Keratinocyte (primary cell): ENCODE results near the gene CNPY1. TPM values are rescaled to one million over a fixed set of nuclear protein-coding genes. Genes with fewer than 3 reads are reported as not detected.

Source experiments
- DNase-seq: peaks from one replicate; pipeline ENCODE4 v3.0.0-alpha.2; 2011; ENCODE audit warnings: low read depth, missing footprints, low spot score
- FAIRE-seq: peaks from 2 replicates; lab custom pipeline; 2011; peaks lifted over from hg19 to GRCh38; lab: Jason Lieb, UNC
- H2AFZ ChIP-seq: 2 replicates; pipeline ENCODE4 v1.6.0; 2012; ENCODE audit warnings: low read length, control low read depth, inconsistent platforms; ENCODE audit not compliant: control insufficient read depth
- H3K27ac ChIP-seq: 2 replicates; pipeline ENCODE4 v1.5.1; 2011; ENCODE audit warnings: low read length; ENCODE audit not compliant: control insufficient read depth, insufficient read depth
- H3K27me3 ChIP-seq: 3 replicates; pipeline ENCODE4 v1.6.0; 2011; ENCODE audit warnings: low read length; ENCODE audit not compliant: control insufficient read depth, insufficient read depth; ENCODE audit errors: extremely low read depth
- H3K36me3 ChIP-seq, 2 experiments: 2 replicates in 1 of 2; 3 replicates in 1 of 2; pipeline ENCODE4 v1.5.1; 2011; ENCODE audit warnings: low read length in 2 of 2, mild to moderate bottlenecking in 1 of 2; ENCODE audit not compliant: control insufficient read depth in 2 of 2, insufficient read depth in 2 of 2; ENCODE audit errors: extremely low read depth in 1 of 2
- H3K4me1 ChIP-seq: 3 replicates; pipeline ENCODE4 v1.5.1; 2011; ENCODE audit warnings: low read length; ENCODE audit not compliant: control insufficient read depth, insufficient read depth; ENCODE audit errors: extremely low read depth
- H3K4me2 ChIP-seq: 3 replicates; pipeline ENCODE4 v1.6.0; 2011; ENCODE audit warnings: low read depth, low read length; ENCODE audit not compliant: control insufficient read depth, insufficient read depth; ENCODE audit errors: extremely low read depth
- H3K4me3 ChIP-seq, 3 experiments: fragments of 200-600 bp in 1 of 3; sonication (generic) in 1 of 3; 2 replicates in 2 of 3; 3 replicates in 1 of 3; pipeline ENCODE4 v1.5.1; 2011 to 2016; ENCODE audit warnings: low read length in 3 of 3, mild to moderate bottlenecking in 3 of 3, control low read depth in 2 of 3, inconsistent platforms in 1 of 3, low read depth in 1 of 3, mixed read lengths in 1 of 3, mixed run types in 1 of 3, moderate library complexity in 1 of 3; ENCODE audit not compliant: control insufficient read depth in 2 of 3, insufficient read depth in 2 of 3; ENCODE audit errors: extremely low read depth in 1 of 3
- H3K79me2 ChIP-seq: 2 replicates; pipeline ENCODE4 v1.6.0; 2012; ENCODE audit warnings: low read length; ENCODE audit not compliant: control insufficient read depth, insufficient read depth
- H3K9ac ChIP-seq: 3 replicates; pipeline ENCODE4 v1.6.0; 2011; ENCODE audit warnings: low read length; ENCODE audit not compliant: control insufficient read depth, insufficient read depth; ENCODE audit errors: extremely low read depth
- H3K9me1 ChIP-seq: 3 replicates; pipeline ENCODE4 v1.6.0; 2011; ENCODE audit warnings: low read length; ENCODE audit not compliant: control insufficient read depth, insufficient read depth; ENCODE audit errors: extremely low read depth
- H3K9me3 ChIP-seq: 2 replicates; pipeline ENCODE4 v1.5.1; 2012; ENCODE audit warnings: low read depth, low read length; ENCODE audit not compliant: control insufficient read depth
- H4K20me1 ChIP-seq: 3 replicates; pipeline ENCODE4 v1.6.0; 2011; ENCODE audit warnings: low read length; ENCODE audit not compliant: control insufficient read depth, insufficient read depth; ENCODE audit errors: extremely low read depth
- CTCF ChIP-seq, 3 experiments: IDR thresholded peaks in 1 of 3; conservative IDR thresholded peaks in 1 of 3; optimal IDR thresholded peaks in 1 of 3; 2 replicates in 2 of 3; 3 replicates in 1 of 3; pipeline versions ENCODE3 to v1.5.1; 2011; ENCODE audit warnings: low read length in 3 of 3, mild to moderate bottlenecking in 3 of 3, moderate library complexity in 2 of 3, control low read depth in 1 of 3, inconsistent platforms in 1 of 3; ENCODE audit not compliant: insufficient read depth in 2 of 3; ENCODE audit errors: extremely low read depth in 1 of 3
- EZH2 ChIP-seq: IDR thresholded peaks from one replicate; pipeline ENCODE4 v1.6.1; 2012; ENCODE audit warnings: inconsistent platforms, mild to moderate bottlenecking, low read length, moderate library complexity
- dilution Hi-C: fragments of 300-500 bp; cut with MboI; formaldehyde crosslinking; loops from one replicate; pipeline ENCODE4 v1.7.0; 2020; ENCODE audit warnings: low sequenced_read_pairs; ENCODE audit not compliant: extremely low pct_ligation_motif_present
- polyA plus RNA-seq, 5 experiments: library from polyadenylated mRNA; depleted of rRNA in 3 of 5; stranded (reverse) in 3 of 5; stranded (forward) in 1 of 5; unstranded in 1 of 5; fragments of >200 nt; gene quantifications; 1 replicate in 1 of 5; 2 replicates in 3 of 5; 3 replicates in 1 of 5; pipeline versions ENCODE4 v1.2.1 to v1.2.3, GENCODE V29; 2011 to 2012; ENCODE audit warnings: missing spikeins in 2 of 5, low read depth in 1 of 5, low replicate concordance in 1 of 5

Gene CNPY1
- polyA plus RNA-seq, 1 donor (not counting 4 experiments of a cell fraction or from before 2014, with no cell fraction given), result not detected

- Histone ChIP-seq H3K27ac (no peak overlapping the region), H3K4me3 (no peak overlapping the region), H3K36me3 (no peaks in the 10 kb centered on the region), H3K9me3 (no peaks in the 10 kb centered on the region), H3K9me1 (no peaks in the 10 kb centered on the region), H3K79me2 (no peaks in the 10 kb centered on the region), H2AFZ (no peak overlapping the region), H3K4me1 (no peaks in the 10 kb centered on the region), H4K20me1 (no peaks in the 10 kb centered on the region), H3K4me2 (no peak overlapping the region), H3K9ac (no peak overlapping the region), H3K27me3 (peaks cover 22% of the 10 kb centered on the region)
- dilution Hi-C loops, result no loop called here
- TF ChIP-seq CTCF (optimal IDR thresholded peaks at IDR 0.05 in 1 of 3, IDR thresholded peaks at IDR 0.05 in 1 of 3, conservative IDR thresholded peaks at IDR 0.05 in 1 of 3; ENCODE audit: extremely low read depth in 1 of 3, insufficient read depth in 2 of 3, low read length in 3 of 3) (no peak), EZH2 (no peak)
- DNase-seq (no peak), FAIRE-seq (no peak)
Observed at GRCh38 chr7:155495440-155496248, 50.7 kb downstream of the CNPY1 start.

- no peak for FAIRE-seq
Observed at GRCh38 chr7:155494551-155494950, 51.8 kb downstream of the CNPY1 start.

More at GRCh38 chr7:155494551-155494950, 51.8 kb downstream of the CNPY1 start:
- Histone ChIP-seq H3K27me3 (peaks cover 20% of the 10 kb centered on the region), H3K79me2 (no peaks in the 10 kb centered on the region), H3K27ac (no peak overlapping the region), H3K36me3 (no peaks in the 10 kb centered on the region), H3K9me1 (no peaks in the 10 kb centered on the region), H3K4me1 (no peaks in the 10 kb centered on the region), H3K9me3 (no peaks in the 10 kb centered on the region), H4K20me1 (no peaks in the 10 kb centered on the region), H3K4me3 (no peak overlapping the region), H3K4me2 (no peak overlapping the region), H3K9ac (no peak overlapping the region), H2AFZ (no peak overlapping the region)
- dilution Hi-C loops, result no loop called here
- DNase-seq, result no peak
- TF ChIP-seq CTCF (optimal IDR thresholded peaks at IDR 0.05 in 1 of 3, IDR thresholded peaks at IDR 0.05 in 1 of 3, conservative IDR thresholded peaks at IDR 0.05 in 1 of 3; ENCODE audit: extremely low read depth in 1 of 3, insufficient read depth in 2 of 3, low read length in 3 of 3) (no peak), EZH2 (no peak)
